ENCODE results near the gene PXK.

DNA sequence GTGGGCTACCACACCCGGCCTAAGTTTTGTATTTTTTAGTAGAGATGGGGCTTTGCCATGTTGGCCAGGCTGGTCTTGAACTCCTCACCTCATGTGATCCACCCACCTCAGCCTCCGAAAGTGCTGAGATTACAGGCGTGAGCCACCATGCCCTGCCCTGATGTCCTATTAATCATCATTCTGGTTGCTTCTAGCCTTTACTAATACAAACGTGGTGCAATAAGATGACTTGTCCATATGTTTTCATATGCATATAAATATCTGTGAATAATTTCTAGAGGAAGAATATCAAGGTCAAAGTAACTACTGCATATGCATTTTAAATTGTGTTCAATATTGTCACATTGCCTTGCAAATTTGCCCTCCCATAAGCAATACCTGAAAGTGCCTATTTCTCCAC, 126.5 kb downstream of the PXK start:
- TF ChIP-seq EZH2 (IDR thresholded peaks at IDR 0.05): no peak
- TF ChIP-seq POLR2AphosphoS5 (IDR thresholded peaks at IDR 0.05; ENCODE audit: borderline replicate concordance, low read depth, low read length): no peak

Measured in SK-N-MC (cell line).